Measurements from ENCODE around the gene UPB1. TPM values are rescaled to one million over a fixed set of nuclear protein-coding genes. Genes with fewer than 3 reads are reported as not detected.
"Not testable (repeated sequence)": the region's sequence is repeated elsewhere in the genome, so short reads cannot be mapped to it uniquely, and the experiment has no call there.

Gene UPB1
- total RNA-seq, 1 experiment from 2014 or later: not detected

- no peaks in the 10 kb centered on the region for H3K27me3 ChIP-seq (ENCODE audit: control insufficient read depth, insufficient read depth, low read length)
- DNase-seq: no peak
These were observed 55.1 kb downstream of the UPB1 start for GRCh38 chr22:24550028-24550901.

DNA sequence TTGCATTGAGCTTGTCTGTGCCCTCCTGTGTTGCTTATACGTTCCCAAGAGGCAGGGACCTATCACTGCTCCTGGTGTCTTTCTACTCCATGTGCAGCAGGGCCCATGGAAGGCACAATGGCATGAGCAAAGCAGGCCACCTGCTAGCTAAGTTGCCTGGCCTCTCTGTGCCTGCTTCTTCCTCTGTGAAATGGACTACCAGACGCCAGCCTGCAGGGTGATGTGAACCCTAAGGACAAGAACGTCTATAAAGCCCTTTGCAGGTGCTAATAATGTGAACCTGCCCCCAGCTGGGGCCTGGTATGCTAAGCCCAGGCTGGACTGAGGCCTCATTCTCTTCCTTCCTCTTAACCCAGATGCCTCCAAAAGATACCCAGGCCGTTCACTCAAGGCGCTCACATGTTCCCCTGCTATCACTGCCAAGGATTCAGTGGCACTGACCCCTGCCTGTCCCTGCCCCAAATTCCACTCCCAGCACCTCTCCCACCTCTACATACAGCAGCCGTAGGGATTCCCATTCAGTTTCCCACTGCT is 55.8 kb downstream of the UPB1 start:
- peaks cover 18% of the 10 kb centered on the region for H3K36me3 ChIP-seq (replicated peaks; ENCODE audit: control insufficient read depth, insufficient read depth, low read length)
- H3K27me3 ChIP-seq (ENCODE audit: control insufficient read depth, insufficient read depth, low read length): no peaks in the 10 kb centered on the region
- DNase-seq: no peak
- H3K4me3 ChIP-seq (ENCODE audit: insufficient read depth, low read depth, low read length): no peak overlapping the region

More at GRCh38 chr22:24550028-24550901, 55.1 kb downstream of the UPB1 start:
- no peak overlapping the region for H3K4me3 ChIP-seq (ENCODE audit: insufficient read depth, low read depth, low read length)
- H3K36me3 ChIP-seq (replicated peaks; ENCODE audit: control insufficient read depth, insufficient read depth, low read length): peaks cover 18% of the 10 kb centered on the region

DNA sequence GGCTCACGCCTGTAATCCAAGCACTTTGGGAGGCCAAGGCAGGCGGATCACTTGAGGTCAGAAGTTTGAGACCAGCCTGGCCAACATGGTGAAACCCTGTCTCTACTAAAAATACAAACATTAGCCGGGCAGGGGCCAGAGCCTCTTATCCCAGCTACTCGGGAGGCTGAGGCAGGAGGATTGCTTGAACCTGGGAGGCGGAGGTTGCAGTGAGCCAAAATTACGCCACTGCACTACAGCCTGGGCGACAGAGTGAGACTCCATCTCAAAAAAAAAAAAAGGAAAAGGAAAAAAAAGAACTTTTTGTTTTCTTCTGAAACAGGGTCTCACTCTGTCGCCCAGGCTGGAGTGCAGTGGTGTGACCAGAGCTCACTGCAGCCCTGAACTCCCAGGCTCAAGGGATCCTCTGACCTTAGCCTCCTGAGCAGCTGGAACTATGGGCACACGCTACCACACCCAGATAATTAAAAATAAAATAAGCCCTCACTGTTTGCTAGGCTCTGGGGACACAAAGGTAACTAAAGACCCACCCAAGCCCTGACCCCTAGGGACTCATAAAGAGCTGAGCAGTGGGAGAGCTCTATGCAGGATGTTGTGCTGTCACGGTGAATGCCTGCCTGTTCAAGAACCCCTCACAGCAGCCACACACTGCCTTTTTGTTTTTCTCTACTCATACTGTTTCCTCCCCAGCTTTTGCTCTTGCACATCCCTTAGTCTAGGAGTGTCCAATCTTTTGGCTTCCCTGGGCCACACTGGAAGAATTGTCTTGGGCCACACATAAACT is 57.6 kb downstream of the UPB1 start:
- not testable (repeated sequence) for H3K4me3 ChIP-seq (ENCODE audit: insufficient read depth, low read depth, low read length); DNase-seq; H3K27me3 ChIP-seq (ENCODE audit: control insufficient read depth, insufficient read depth, low read length); H3K36me3 ChIP-seq (replicated peaks; ENCODE audit: control insufficient read depth, insufficient read depth, low read length)

- Histone ChIP-seq H3K36me3 (replicated peaks; ENCODE audit: control insufficient read depth, insufficient read depth, low read length) (peaks cover 15% of the 10 kb centered on the region), H3K4me3 (ENCODE audit: insufficient read depth, low read depth, low read length) (peak overlapping the region; percentile 92), H3K27me3 (ENCODE audit: control insufficient read depth, insufficient read depth, low read length) (no peaks in the 10 kb centered on the region)
- no peak for DNase-seq
These were observed 58.6 kb downstream of the UPB1 start for GRCh38 chr22:24553597-24554312.

DNA sequence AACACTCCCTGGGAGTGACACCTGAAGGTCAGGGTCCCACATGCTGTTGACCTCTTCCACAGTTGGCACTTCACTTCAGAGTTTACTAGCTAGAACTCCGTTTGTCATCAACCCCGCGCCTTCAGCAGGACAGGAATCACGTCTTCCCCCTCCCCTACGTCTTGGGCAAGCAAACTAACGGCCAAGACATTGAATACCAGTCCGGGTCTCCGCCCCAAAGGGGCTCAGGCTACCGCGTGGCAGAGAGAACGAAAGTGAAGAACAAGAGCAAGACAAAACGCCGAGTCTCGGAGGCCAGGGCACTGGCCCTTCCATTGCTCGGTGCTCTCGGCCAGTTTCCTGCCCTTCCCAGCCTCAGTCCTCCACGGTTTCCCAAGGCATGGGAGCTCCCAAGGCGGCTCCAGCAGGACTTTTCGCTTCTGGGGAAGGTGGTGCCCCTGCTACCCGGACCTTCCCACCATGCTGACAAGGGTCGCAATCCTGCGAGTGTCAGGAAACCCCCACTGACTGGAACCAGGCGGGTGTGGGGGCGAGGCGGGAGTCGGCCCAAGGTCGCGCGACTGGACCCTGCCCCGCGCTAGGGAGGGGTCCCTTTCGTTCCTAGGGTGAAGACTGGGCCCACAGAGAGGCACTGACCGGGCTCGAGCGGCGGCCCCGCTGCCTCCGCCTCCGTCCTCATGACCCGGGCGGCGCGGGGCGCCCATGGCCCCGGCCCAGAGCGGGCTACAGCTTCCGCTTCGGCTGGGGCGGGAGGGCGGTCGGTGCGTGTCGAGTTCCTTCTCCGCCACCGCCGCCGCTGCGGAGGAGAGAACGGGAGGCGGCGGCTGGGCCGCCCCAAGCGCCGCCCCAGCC is 59.4 kb downstream of the UPB1 start, which contains the start of gene GUCD1:
Gene GUCD1 (minus strand): TSS at position 826 of the 852 bp plus-strand sequence. CDS start 147 bp downstream, at position 679.
- H3K4me3 ChIP-seq (ENCODE audit: insufficient read depth, low read depth, low read length): peak within 1 kb of the TSS; percentile 100
- H3K27me3 ChIP-seq (ENCODE audit: control insufficient read depth, insufficient read depth, low read length): no peaks in the 10 kb centered on the region
- DNase-seq: peak; percentile 61

DNA sequence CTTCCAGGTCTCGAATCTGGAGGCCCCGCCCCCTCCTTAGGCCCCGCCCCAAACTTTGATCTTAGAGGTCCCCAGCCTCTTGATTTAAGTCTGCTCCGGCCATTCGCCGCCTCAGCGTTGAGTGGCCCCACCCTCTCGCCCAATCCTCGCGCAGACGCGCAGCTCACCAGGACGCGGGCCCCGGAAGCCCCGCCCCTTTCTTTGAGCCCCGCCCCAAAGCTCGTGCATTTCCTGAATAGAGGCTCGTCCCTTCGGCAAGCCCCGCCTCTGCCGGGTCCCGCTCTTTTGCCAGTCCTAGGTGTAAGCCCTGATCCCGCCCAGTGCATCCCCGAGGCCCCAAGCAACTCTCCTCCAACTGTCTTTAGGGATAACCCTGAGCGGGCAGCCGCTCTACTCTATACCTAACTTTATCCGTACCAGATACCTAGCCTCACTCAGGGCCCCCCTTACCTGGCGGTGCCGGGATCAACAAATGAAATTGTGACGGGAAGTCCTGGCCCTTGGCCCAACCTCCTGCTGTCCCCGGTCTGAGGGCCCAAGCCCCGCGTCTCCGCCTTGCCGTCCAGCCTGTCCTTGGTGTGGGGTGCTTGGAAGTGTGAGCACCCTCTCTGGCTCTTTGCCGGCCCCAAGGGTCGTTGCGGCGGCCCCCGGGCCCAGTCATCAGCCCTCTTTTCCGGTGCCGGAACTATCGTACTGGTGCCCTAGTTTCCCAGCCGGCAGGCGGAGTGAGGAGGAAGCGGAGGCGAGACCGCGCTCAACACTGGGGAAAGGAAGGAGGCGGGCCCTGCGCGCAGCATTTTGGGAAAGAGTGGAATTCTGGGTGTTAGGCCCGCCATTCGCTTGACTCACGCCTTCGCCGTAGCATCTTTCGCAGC is 60.3 kb downstream of the UPB1 start, which contains the start of gene SNRPD3:
Gene SNRPD3 (plus strand): TSS at position 835 of the 875 bp plus-strand sequence. CDS start 1,676 bp downstream, outside the sequence.
- H3K4me3 ChIP-seq (ENCODE audit: insufficient read depth, low read depth, low read length): peak within 1 kb of the TSS; percentile 100
- peaks cover 25% of the 10 kb centered on the region for H3K36me3 ChIP-seq (replicated peaks; ENCODE audit: control insufficient read depth, insufficient read depth, low read length)
- peak; percentile 100 for DNase-seq
- H3K27me3 ChIP-seq (ENCODE audit: control insufficient read depth, insufficient read depth, low read length): no peaks in the 10 kb centered on the region

More for the DNA sequence above, 59.4 kb downstream of the UPB1 start, which contains the start of gene GUCD1:
- peaks cover 22% of the 10 kb centered on the region for H3K36me3 ChIP-seq (replicated peaks; ENCODE audit: control insufficient read depth, insufficient read depth, low read length)

GRCh38 chr22:24559471-24559870 is 64.3 kb downstream of the UPB1 start:
- peaks cover 37% of the 10 kb centered on the region for H3K36me3 ChIP-seq (replicated peaks; ENCODE audit: control insufficient read depth, insufficient read depth, low read length)
- DNase-seq: no peak
- H3K4me3 ChIP-seq (ENCODE audit: insufficient read depth, low read depth, low read length): no peak overlapping the region
- no peaks in the 10 kb centered on the region for H3K27me3 ChIP-seq (ENCODE audit: control insufficient read depth, insufficient read depth, low read length)

GRCh38 chr22:24563246-24563645 is 68.1 kb downstream of the UPB1 start:
- Histone ChIP-seq H3K36me3 (replicated peaks; ENCODE audit: control insufficient read depth, insufficient read depth, low read length) (peaks cover 31% of the 10 kb centered on the region), H3K27me3 (ENCODE audit: control insufficient read depth, insufficient read depth, low read length) (no peaks in the 10 kb centered on the region), H3K4me3 (ENCODE audit: insufficient read depth, low read depth, low read length) (no peak overlapping the region)
- no peak for DNase-seq

DNA sequence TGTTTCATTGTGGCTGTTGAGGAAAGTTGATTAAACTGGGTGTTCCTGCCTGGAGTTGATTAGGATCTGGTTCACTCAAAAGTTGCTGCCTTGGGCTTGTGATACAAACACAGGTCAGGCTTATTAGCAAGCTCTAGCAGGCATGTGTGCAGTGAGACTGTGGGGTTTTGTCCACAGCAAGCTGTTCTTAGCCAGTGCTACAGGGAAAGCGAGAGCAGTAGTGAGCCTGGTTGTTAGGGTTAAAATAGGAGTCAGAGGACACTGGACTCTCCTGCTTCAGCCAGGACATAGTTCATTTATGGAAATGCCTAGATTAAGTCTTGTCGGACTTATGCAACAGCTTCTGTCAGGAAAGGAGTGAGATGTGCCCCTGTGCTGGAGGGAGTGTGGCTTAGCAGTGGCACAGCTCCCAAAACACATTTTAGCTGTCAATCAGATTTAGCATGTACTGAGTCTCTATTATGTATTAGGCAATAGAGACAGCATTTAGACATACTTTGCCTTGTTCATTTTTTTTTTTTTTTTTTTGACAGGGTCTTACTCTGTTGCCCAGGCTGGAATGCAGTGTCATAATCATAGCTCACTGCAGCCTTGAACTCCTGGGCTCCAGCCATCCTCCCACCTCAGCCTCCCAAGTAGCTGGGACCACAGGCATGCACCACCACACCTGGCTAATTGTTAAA is 69.4 kb downstream of the UPB1 start:
- no peak for DNase-seq
- no peaks in the 10 kb centered on the region for H3K27me3 ChIP-seq (ENCODE audit: control insufficient read depth, insufficient read depth, low read length)
- peaks cover 26% of the 10 kb centered on the region for H3K36me3 ChIP-seq (replicated peaks; ENCODE audit: control insufficient read depth, insufficient read depth, low read length)
- no peak overlapping the region for H3K4me3 ChIP-seq (ENCODE audit: insufficient read depth, low read depth, low read length)

DNA sequence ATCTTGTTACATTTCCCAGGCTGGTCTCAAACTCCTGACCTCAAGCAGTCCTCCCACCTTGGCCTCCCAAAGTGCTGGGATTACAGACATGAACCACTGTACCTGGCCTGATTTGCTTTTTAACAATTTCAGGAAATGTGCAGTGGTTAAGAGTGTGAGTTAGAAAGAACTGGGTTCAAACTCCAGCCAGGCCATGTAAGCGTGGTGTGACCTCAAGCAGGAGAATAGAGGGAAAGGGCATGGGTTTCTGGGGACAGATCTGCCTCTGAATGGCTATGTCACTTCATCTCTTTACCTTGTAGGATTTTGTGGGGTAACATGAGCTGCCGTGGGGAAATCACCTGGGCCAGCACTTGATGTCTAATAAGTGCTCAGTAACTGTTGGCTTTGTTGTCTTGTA is 69.9 kb downstream of the UPB1 start:
- no peak for DNase-seq
- Histone ChIP-seq H3K4me3 (ENCODE audit: insufficient read depth, low read depth, low read length) (no peak overlapping the region), H3K27me3 (ENCODE audit: control insufficient read depth, insufficient read depth, low read length) (no peaks in the 10 kb centered on the region), H3K36me3 (replicated peaks; ENCODE audit: control insufficient read depth, insufficient read depth, low read length) (peaks cover 23% of the 10 kb centered on the region)

GRCh38 chr22:24566899-24567511 is 71.9 kb downstream of the UPB1 start:
- Histone ChIP-seq H3K27me3 (ENCODE audit: control insufficient read depth, insufficient read depth, low read length) (no peaks in the 10 kb centered on the region), H3K4me3 (ENCODE audit: insufficient read depth, low read depth, low read length) (no peak overlapping the region), H3K36me3 (replicated peaks; ENCODE audit: control insufficient read depth, insufficient read depth, low read length) (peaks cover 22% of the 10 kb centered on the region)
- no peak for DNase-seq

DNA sequence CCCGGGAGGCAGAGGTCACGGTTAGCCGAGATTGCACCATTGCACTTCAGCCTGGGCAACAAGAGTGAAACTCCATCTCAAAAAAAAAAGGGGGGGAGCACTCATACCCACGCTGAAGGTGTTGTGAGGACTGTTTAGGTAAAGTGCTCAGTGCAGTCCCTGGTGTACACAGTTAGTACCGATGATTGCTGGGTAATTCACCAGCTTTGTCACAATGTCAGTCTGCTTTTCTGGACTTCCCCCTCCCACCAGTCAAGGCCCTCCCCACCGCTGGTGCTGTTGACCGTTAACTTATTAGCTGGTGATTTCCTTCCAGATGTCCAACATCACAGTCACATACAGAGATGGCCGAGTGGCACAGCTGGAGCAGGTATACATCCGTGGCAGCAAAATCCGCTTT is 72.5 kb downstream of the UPB1 start:
- Histone ChIP-seq H3K36me3 (replicated peaks; ENCODE audit: control insufficient read depth, insufficient read depth, low read length) (peaks cover 26% of the 10 kb centered on the region), H3K27me3 (ENCODE audit: control insufficient read depth, insufficient read depth, low read length) (no peaks in the 10 kb centered on the region), H3K4me3 (ENCODE audit: insufficient read depth, low read depth, low read length) (no peak overlapping the region)
- DNase-seq: no peak

Measured in H7 (cell line).